ENCODE data around the gene PPP1R3D. TPM values are rescaled to one million over a fixed set of nuclear protein-coding genes. Genes with fewer than 3 reads are reported as not detected.

PPP1R3D gene
- total RNA-seq, 1 donor from 2014 or later: 5.2 TPM

DNA sequence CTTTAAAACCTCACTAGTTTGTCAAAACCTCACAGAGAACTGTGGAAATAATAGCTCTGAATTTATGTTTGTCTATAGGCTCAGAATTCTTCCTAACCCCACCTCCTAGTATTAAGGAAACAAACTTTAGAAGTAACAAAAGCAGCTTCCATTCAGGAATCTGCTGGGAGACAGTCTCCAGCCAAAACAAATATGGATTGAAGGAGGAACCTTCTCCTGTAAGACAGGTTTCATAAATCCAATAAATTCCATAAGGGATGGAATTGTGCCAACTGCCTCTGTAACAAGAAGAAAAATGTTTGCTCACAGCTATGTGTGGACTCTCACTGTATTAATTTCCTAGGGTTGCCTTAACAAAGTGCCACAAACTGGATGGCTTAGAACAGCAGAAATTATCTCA, 14.2 kb downstream of the PPP1R3D start:
- TF ChIP-seq, protein P1, sequence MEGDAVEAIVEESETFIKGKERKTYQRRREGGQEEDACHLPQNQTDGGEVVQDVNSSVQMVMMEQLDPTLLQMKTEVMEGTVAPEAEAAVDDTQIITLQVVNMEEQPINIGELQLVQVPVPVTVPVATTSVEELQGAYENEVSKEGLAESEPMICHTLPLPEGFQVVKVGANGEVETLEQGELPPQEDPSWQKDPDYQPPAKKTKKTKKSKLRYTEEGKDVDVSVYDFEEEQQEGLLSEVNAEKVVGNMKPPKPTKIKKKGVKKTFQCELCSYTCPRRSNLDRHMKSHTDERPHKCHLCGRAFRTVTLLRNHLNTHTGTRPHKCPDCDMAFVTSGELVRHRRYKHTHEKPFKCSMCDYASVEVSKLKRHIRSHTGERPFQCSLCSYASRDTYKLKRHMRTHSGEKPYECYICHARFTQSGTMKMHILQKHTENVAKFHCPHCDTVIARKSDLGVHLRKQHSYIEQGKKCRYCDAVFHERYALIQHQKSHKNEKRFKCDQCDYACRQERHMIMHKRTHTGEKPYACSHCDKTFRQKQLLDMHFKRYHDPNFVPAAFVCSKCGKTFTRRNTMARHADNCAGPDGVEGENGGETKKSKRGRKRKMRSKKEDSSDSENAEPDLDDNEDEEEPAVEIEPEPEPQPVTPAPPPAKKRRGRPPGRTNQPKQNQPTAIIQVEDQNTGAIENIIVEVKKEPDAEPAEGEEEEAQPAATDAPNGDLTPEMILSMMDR (IDR thresholded peaks at IDR 0.05; ENCODE audit: unreplicated experiment): no peak
- Mint-ChIP-seq H3K4me1 (ENCODE audit: low read depth) (peaks cover 29% of the 10 kb centered on the region), H3K27ac (no peak overlapping the region), H3K9me3 (ENCODE audit: low read depth) (no peaks in the 10 kb centered on the region), H3K36me3 (ENCODE audit: insufficient read depth) (no peaks in the 10 kb centered on the region), H3K4me3 (ENCODE audit: low read depth) (no peak overlapping the region), H3K27me3 (no peaks in the 10 kb centered on the region)
- no peak for DNase-seq (ENCODE audit: low spot score, unreplicated experiment)

DNA sequence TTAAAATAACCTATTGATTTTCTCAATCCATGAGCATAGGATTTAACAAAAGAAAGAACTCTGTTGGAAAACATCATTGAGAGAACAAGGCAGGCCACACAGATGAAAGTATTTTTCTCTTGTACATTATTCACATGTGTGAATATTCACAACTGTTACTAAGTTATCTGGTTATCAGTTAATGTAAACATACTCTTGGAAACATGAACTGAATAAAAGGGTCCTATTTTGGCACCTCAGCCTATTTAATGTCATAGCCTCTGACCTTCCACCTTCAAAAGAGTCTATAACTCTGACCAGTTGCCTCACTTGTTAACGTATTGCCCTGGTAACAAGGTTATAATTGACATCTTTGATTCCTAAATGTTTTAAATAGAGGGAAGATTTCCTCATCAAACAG, 14.7 kb downstream of the PPP1R3D start:
- Mint-ChIP-seq H3K27me3 (no peaks in the 10 kb centered on the region), H3K36me3 (ENCODE audit: insufficient read depth) (no peaks in the 10 kb centered on the region), H3K9me3 (ENCODE audit: low read depth) (no peaks in the 10 kb centered on the region), H3K4me3 (ENCODE audit: low read depth) (no peak overlapping the region), H3K27ac (no peak overlapping the region), H3K4me1 (ENCODE audit: low read depth) (peaks cover 29% of the 10 kb centered on the region)
- TF ChIP-seq, protein P1 (IDR thresholded peaks at IDR 0.05; ENCODE audit: unreplicated experiment): no peak
- no peak for DNase-seq (ENCODE audit: low spot score, unreplicated experiment)

DNA sequence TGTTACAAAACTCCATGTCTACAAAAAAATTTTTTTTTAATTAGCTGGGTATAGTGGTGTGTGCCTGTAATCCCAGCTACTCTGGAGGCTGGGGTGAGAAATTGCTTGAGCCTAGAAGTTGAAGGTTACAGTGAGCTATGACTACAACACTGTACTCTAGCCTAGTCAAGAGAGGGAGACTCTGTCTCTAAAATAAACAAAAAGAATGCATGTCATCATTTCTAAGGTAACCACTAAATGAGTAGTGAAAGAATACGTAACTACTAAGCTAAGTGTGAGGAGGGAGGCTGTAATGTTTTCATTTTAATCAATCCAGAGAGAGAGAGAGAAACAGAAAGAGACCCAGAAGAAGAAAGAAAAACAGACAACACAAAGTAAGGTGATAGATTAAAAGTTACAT, 16.6 kb downstream of the PPP1R3D start:
- Mint-ChIP-seq H3K4me1 (ENCODE audit: low read depth) (peaks cover 21% of the 10 kb centered on the region), H3K4me3 (ENCODE audit: low read depth) (no peak overlapping the region)
- TF ChIP-seq, protein P1 (IDR thresholded peaks at IDR 0.05; ENCODE audit: unreplicated experiment): no peak

DNA sequence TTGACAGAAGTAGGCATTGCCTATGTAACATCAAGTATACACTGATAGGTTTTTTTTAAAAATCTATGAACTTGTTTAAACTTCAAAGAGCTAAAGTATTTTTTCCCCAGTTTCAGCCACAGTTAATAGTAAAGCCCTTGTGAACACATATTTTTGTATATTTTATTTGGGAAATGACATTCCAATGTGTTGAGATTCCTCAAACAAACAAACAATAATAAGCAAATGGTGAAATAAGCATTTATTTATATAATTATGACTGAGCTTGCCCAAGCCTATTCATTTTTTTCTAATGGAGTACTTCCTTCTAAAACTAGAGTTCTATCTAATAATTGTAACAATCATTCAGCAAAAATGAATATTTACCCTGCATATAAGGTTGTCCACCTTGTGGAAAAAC, 19.2 kb downstream of the PPP1R3D start:
- H3K9me3 Mint-ChIP-seq (ENCODE audit: low read depth): no peaks in the 10 kb centered on the region
- H3K4me1 Mint-ChIP-seq (ENCODE audit: low read depth): peaks cover 17% of the 10 kb centered on the region
- TF ChIP-seq, protein P1 (IDR thresholded peaks at IDR 0.05; ENCODE audit: unreplicated experiment): no peak
- no peak for DNase-seq (ENCODE audit: low spot score, unreplicated experiment)
- H3K36me3 Mint-ChIP-seq (ENCODE audit: insufficient read depth): no peaks in the 10 kb centered on the region
- H3K27me3 Mint-ChIP-seq: no peaks in the 10 kb centered on the region
- H3K27ac Mint-ChIP-seq: no peak overlapping the region
- no peak overlapping the region for H3K4me3 Mint-ChIP-seq (ENCODE audit: low read depth)

More for the DNA sequence above, 16.6 kb downstream of the PPP1R3D start:
- DNase-seq (ENCODE audit: low spot score, unreplicated experiment): no peak
- no peaks in the 10 kb centered on the region for H3K36me3 Mint-ChIP-seq (ENCODE audit: insufficient read depth)
- H3K27me3 Mint-ChIP-seq: no peaks in the 10 kb centered on the region
- H3K27ac Mint-ChIP-seq: no peak overlapping the region
- H3K9me3 Mint-ChIP-seq (ENCODE audit: low read depth): no peaks in the 10 kb centered on the region

DNA sequence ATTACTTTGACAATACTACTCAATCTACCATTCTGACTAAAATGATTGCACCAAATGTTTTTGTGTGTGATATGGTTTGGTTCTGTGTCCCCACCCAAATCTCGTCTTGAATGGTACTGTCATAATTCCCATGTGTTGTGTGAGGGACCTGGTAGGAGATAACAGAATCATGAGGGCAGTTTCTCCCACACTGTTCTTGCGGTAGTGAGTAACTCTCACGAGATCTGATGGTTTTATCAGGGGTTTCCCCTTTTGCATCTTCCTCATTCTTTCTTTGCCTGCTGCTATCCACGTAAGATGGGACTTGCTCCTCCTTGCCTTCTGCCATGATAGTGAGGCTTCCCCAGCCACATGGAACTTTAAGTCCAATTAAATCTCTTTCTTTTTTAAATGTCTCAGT, 27.5 kb downstream of the PPP1R3D start:
- Mint-ChIP-seq H3K9me3 (ENCODE audit: low read depth) (no peaks in the 10 kb centered on the region), H3K27me3 (peaks cover 3% of the 10 kb centered on the region), H3K27ac (no peak overlapping the region), H3K4me3 (ENCODE audit: low read depth) (no peak overlapping the region), H3K4me1 (ENCODE audit: low read depth) (no peaks in the 10 kb centered on the region), H3K36me3 (ENCODE audit: insufficient read depth) (no peaks in the 10 kb centered on the region)
- TF ChIP-seq, protein P1 (IDR thresholded peaks at IDR 0.05; ENCODE audit: unreplicated experiment): no peak
- no peak for DNase-seq (ENCODE audit: low spot score, unreplicated experiment)
